HEK293 (cell line): ENCODE data around the gene ZBTB43.

ENCODE experiments used
- CTCF ChIA-PET: fragments of 350-600 bp; formaldehyde crosslinking; extraction: SDS; loops from one replicate; lab custom pipeline; 2021; ENCODE audit warnings: antibody characterized with exemption; lab: Yijun Ruan, JAX
- POLR2A ChIA-PET: fragments of 300-600 bp; formaldehyde crosslinking; extraction: SDS; loops from one replicate; lab custom pipeline; 2020; ENCODE audit warnings: antibody characterized with exemption, inconsistent platforms; lab: Yijun Ruan, JAX
- H3K27ac ChIP-seq: fragments of 200-500 bp; sonication (Bioruptor generic); 2 replicates; pipeline ENCODE4 v1.5.1; 2014; ENCODE audit warnings: low read depth, low read length, control low read depth, inconsistent platforms; ENCODE audit errors: extremely low read depth
- H3K36me3 ChIP-seq, 2 experiments: fragments of 200-500 bp in 1 of 2; sonication (Bioruptor generic) in 1 of 2; 1 replicate in 1 of 2; 2 replicates in 1 of 2; pipeline ENCODE4 v1.5.1; 2014 to 2017; ENCODE audit warnings: inconsistent platforms in 2 of 2, low read length in 2 of 2; ENCODE audit not compliant: control insufficient read depth in 2 of 2, insufficient read depth in 1 of 2
- H3K4me1 ChIP-seq: fragments of 200-500 bp; sonication (Bioruptor generic); 2 replicates; pipeline ENCODE4 v1.5.1; 2014; ENCODE audit warnings: mild to moderate bottlenecking, low read length, inconsistent platforms; ENCODE audit not compliant: control insufficient read depth, insufficient read depth
- H3K4me3 ChIP-seq: 2 replicates; pipeline ENCODE4 v1.5.1; 2011; ENCODE audit warnings: low read depth, mild to moderate bottlenecking, control low read depth, low read length, moderate library complexity
- H3K9me3 ChIP-seq: fragments of 200-500 bp; sonication (Bioruptor generic); 2 replicates; pipeline ENCODE4 v1.5.1; 2014; ENCODE audit warnings: low read depth, low read length, inconsistent platforms; ENCODE audit not compliant: control insufficient read depth, insufficient read depth
- BCL11A ChIP-seq: fragments of 450-650 bp; formaldehyde crosslinking; IDR thresholded peaks from 2 replicates; pipeline ENCODE4 v1.5.1; 2016; ENCODE audit warnings: low read depth, missing biosample characterization, missing genetic modification characterization
- HOXA7 ChIP-seq: sonication (generic); formaldehyde crosslinking; IDR thresholded peaks from 2 replicates; pipeline ENCODE4 v1.8.1; 2022; ENCODE audit warnings: missing genetic modification reagents, borderline replicate concordance
- KLF8 ChIP-seq: fragments of 450-650 bp; formaldehyde crosslinking; IDR thresholded peaks from 2 replicates; pipeline ENCODE4 v1.5.1; 2016; ENCODE audit warnings: missing biosample characterization, missing genetic modification characterization
- KLF9 ChIP-seq: fragments of 450-650 bp; formaldehyde crosslinking; IDR thresholded peaks from 2 replicates; pipeline ENCODE4 v1.5.1; 2016; ENCODE audit warnings: missing biosample characterization, missing genetic modification characterization, low read depth
- OSR2 ChIP-seq: fragments of 450-650 bp; formaldehyde crosslinking; IDR thresholded peaks from 2 replicates; pipeline ENCODE4 v1.5.1; 2016; ENCODE audit warnings: missing biosample characterization, missing genetic modification characterization
- SP7 ChIP-seq: fragments of 450-650 bp; formaldehyde crosslinking; IDR thresholded peaks from 2 replicates; pipeline ENCODE4 v1.5.1; 2016; ENCODE audit warnings: missing biosample characterization, missing genetic modification characterization
- TRIM28 ChIP-seq: IDR thresholded peaks from 2 replicates; pipeline ENCODE4 v1.6.1; 2011; ENCODE audit warnings: low read length, control low read depth, borderline replicate concordance
- ZNF112 ChIP-seq: fragments of 450-650 bp; formaldehyde crosslinking; IDR thresholded peaks from 2 replicates; pipeline ENCODE4 v1.5.0; 2017; ENCODE audit warnings: missing biosample characterization, missing genetic modification characterization
- ZNF175 ChIP-seq: fragments of 450-650 bp; formaldehyde crosslinking; IDR thresholded peaks from 2 replicates; pipeline ENCODE4 v1.5.1; 2016; ENCODE audit warnings: missing biosample characterization, missing genetic modification characterization
- ZNF223 ChIP-seq: fragments of 450-650 bp; formaldehyde crosslinking; IDR thresholded peaks from 2 replicates; pipeline ENCODE4 v1.5.1; 2016; ENCODE audit warnings: missing biosample characterization, missing genetic modification characterization
- ZNF239 ChIP-seq: fragments of 450-650 bp; formaldehyde crosslinking; IDR thresholded peaks from 2 replicates; pipeline ENCODE4 v1.5.1; 2016; ENCODE audit warnings: missing biosample characterization, missing genetic modification characterization
- ZNF391 ChIP-seq: fragments of 450-650 bp; formaldehyde crosslinking; IDR thresholded peaks from 2 replicates; pipeline ENCODE4 v1.5.1; 2016; ENCODE audit warnings: low read depth, missing biosample characterization, missing genetic modification characterization, borderline replicate concordance
- ZNF544 ChIP-seq: fragments of 450-650 bp; formaldehyde crosslinking; IDR thresholded peaks from 2 replicates; pipeline ENCODE4 v1.5.0; 2017; ENCODE audit warnings: missing biosample characterization, missing genetic modification characterization
- ZNF626 ChIP-seq: fragments of 450-650 bp; sonication (Bioruptor Pico); formaldehyde crosslinking; IDR thresholded peaks from 2 replicates; pipeline ENCODE4 v1.5.1; 2018; ENCODE audit warnings: missing biosample characterization, missing genetic modification characterization, inconsistent platforms
- ZNF629 ChIP-seq: fragments of 450-650 bp; formaldehyde crosslinking; IDR thresholded peaks from 2 replicates; pipeline ENCODE4 v1.5.1; 2017; ENCODE audit warnings: missing biosample characterization, missing genetic modification characterization
- ZNF658 ChIP-seq: fragments of 450-650 bp; formaldehyde crosslinking; IDR thresholded peaks from 2 replicates; pipeline ENCODE4; 2016; ENCODE audit warnings: missing biosample characterization, missing genetic modification characterization
- ZSCAN30 ChIP-seq: fragments of 450-650 bp; IDR thresholded peaks from 2 replicates; pipeline ENCODE4 v1.5.1; 2018; ENCODE audit warnings: missing biosample characterization, mild to moderate bottlenecking, missing genetic modification characterization, moderate library complexity
- TF ChIP-seq, protein P1 (sequence below): fragments of 450-650 bp; formaldehyde crosslinking; IDR thresholded peaks from 2 replicates; pipeline ENCODE4 v1.5.1; 2016; ENCODE audit warnings: missing biosample characterization, missing genetic modification characterization
- TF ChIP-seq, protein P2 (sequence below): fragments of 450-650 bp; formaldehyde crosslinking; IDR thresholded peaks from 2 replicates; pipeline ENCODE4 v1.5.1; 2016; ENCODE audit warnings: missing biosample characterization, missing genetic modification characterization
- TF ChIP-seq, protein P3 (sequence below): fragments of 450-650 bp; IDR thresholded peaks from 2 replicates; pipeline ENCODE4 v1.5.1; 2018; ENCODE audit warnings: missing biosample characterization, mild to moderate bottlenecking, missing genetic modification characterization
- TF ChIP-seq, protein P4 (sequence below): fragments of 450-650 bp; formaldehyde crosslinking; IDR thresholded peaks from 2 replicates; pipeline ENCODE4 v1.5.1; 2017; ENCODE audit warnings: missing biosample characterization, missing genetic modification characterization
- TF ChIP-seq, protein P5 (sequence below): fragments of 450-650 bp; formaldehyde crosslinking; IDR thresholded peaks from 2 replicates; pipeline ENCODE4 v1.5.1; 2016; ENCODE audit warnings: missing biosample characterization, missing genetic modification characterization
- TF ChIP-seq, protein P6 (sequence below): fragments of 450-650 bp; formaldehyde crosslinking; IDR thresholded peaks from 2 replicates; pipeline ENCODE4 v1.5.1; 2016; ENCODE audit warnings: missing biosample characterization, missing genetic modification characterization
- TF ChIP-seq, protein P7 (sequence below): fragments of 450-650 bp; formaldehyde crosslinking; IDR thresholded peaks from 2 replicates; pipeline ENCODE4 v1.5.1; 2016; ENCODE audit warnings: missing biosample characterization, missing genetic modification characterization

The ZBTB43 gene

DNA sequence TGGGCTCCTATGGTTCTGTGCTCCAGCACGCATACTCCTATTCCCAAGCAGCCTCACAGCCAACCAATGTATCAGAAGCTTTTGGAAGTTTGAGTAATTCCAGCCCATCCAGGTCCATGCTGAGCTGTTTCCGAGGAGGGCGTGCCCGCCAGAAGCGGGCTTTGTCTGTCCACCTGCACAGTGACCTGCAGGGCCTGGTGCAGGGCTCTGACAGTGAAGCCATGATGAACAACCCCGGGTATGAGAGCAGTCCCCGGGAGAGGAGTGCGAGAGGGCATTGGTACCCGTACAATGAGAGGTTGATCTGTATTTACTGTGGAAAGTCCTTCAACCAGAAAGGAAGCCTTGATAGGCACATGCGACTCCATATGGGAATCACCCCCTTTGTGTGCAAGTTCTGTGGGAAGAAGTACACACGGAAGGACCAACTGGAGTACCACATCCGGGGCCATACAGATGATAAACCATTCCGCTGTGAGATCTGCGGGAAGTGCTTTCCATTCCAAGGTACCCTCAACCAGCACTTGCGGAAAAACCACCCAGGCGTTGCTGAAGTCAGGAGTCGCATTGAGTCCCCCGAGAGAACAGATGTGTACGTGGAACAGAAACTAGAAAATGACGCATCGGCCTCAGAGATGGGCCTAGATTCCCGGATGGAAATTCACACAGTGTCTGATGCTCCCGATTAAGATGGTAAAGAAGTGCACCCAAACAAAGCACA lies 75.5 kb downstream of the ZBTB43 start:
- no peak overlapping the region for H3K27ac ChIP-seq
- TF ChIP-seq SP7 (tag by site-specific recombination) (no peak), KLF8 (no peak), ZNF626 (tag by site-specific recombination) (no peak), ZNF239 (tag by site-specific recombination) (no peak), ZNF223 (no peak), ZNF658 (tag by site-specific recombination) (no peak), ZNF629 (no peak), ZSCAN30 (tag by site-specific recombination) (no peak), HOXA7 (CRISPR knock-in tag) (no peak), KLF9 (tag by site-specific recombination) (no peak), OSR2 (tag by site-specific recombination) (no peak), ZNF112 (no peak), ZNF391 (tag by site-specific recombination) (no peak)
- TF ChIP-seq, protein P1, sequence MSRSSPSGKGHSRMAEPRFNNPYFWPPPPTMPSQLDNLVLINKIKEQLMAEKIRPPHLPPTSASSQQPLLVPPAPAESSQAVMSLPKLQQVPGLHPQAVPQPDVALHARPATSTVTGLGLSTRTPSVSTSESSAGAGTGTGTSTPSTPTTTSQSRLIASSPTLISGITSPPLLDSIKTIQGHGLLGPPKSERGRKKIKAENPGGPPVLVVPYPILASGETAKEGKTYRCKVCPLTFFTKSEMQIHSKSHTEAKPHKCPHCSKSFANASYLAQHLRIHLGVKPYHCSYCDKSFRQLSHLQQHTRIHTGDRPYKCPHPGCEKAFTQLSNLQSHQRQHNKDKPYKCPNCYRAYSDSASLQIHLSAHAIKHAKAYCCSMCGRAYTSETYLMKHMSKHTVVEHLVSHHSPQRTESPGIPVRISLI = no peak
- TF ChIP-seq, protein P2, sequence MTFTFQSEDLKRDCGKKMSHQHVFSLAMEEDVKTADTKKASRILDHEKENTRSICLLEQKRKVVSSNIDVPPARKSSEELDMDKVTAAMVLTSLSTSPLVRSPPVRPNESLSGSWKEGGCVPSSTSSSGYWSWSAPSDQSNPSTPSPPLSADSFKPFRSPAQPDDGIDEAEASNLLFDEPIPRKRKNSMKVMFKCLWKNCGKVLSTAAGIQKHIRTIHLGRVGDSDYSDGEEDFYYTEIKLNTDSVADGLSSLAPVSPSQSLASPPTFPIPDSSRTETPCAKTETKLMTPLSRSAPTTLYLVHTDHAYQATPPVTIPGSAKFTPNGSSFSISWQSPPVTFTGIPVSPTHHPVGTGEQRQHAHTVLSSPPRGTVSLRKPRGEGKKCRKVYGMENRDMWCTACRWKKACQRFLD (tag by site-specific recombination) = no peak
- TF ChIP-seq, protein P3, sequence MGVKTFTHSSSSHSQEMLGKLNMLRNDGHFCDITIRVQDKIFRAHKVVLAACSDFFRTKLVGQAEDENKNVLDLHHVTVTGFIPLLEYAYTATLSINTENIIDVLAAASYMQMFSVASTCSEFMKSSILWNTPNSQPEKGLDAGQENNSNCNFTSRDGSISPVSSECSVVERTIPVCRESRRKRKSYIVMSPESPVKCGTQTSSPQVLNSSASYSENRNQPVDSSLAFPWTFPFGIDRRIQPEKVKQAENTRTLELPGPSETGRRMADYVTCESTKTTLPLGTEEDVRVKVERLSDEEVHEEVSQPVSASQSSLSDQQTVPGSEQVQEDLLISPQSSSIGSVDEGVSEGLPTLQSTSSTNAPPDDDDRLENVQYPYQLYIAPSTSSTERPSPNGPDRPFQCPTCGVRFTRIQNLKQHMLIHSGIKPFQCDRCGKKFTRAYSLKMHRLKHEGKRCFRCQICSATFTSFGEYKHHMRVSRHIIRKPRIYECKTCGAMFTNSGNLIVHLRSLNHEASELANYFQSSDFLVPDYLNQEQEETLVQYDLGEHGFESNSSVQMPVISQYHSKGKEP (tag by site-specific recombination) = no peak
- TF ChIP-seq, protein P4, sequence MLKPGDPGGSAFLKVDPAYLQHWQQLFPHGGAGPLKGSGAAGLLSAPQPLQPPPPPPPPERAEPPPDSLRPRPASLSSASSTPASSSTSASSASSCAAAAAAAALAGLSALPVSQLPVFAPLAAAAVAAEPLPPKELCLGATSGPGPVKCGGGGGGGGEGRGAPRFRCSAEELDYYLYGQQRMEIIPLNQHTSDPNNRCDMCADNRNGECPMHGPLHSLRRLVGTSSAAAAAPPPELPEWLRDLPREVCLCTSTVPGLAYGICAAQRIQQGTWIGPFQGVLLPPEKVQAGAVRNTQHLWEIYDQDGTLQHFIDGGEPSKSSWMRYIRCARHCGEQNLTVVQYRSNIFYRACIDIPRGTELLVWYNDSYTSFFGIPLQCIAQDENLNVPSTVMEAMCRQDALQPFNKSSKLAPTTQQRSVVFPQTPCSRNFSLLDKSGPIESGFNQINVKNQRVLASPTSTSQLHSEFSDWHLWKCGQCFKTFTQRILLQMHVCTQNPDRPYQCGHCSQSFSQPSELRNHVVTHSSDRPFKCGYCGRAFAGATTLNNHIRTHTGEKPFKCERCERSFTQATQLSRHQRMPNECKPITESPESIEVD (tag by site-specific recombination) = no peak
- no peaks in the 10 kb centered on the region for H3K9me3 ChIP-seq
- H3K4me1 ChIP-seq = peaks cover 9% of the 10 kb centered on the region
- CTCF ChIA-PET = interaction anchor here (2.9 kb wide), 1 partner anchor 12 kb away, joined by 8 read pairs; no protein-coding TSS in a partner anchor
- POLR2A ChIA-PET = no interaction called here
- no peak overlapping the region for H3K4me3 ChIP-seq
- peaks cover 0 to 44% of the 10 kb centered on the region in 2 experiments; a peak in 2 of 3 replicates for H3K36me3 ChIP-seq

DNA sequence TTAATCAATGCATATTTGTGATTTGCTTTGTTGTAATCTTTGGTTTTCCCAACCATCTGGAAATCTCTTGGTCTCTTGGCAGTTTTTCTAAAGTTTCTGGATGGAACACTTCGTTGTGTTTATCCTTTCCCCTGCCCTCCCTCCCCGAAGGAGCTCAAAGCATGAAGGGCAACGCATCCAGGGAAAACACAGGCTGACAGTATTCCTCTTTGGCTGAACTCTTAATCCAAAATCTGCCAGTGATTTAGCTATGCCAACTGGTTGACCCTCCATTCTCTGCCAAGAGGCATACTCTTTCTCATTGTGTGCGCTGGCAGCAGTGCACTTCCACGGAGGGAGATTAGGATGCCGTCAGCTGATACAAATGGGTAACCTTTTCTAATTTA lies 76.1 kb downstream of the ZBTB43 start:
- no peak overlapping the region for H3K27ac ChIP-seq
- CTCF ChIA-PET = no interaction called here
- H3K36me3 ChIP-seq = peaks cover 0 to 44% of the 10 kb centered on the region in 2 experiments; a peak in 2 of 3 replicates
- H3K4me3 ChIP-seq = no peak overlapping the region
- H3K4me1 ChIP-seq = peaks cover 4% of the 10 kb centered on the region
- POLR2A ChIA-PET = no interaction called here
- H3K9me3 ChIP-seq = no peaks in the 10 kb centered on the region
- TF ChIP-seq ZNF544 (no peak), ZNF175 (tag by site-specific recombination) (no peak), ZNF112 (no peak), TRIM28 (no peak), BCL11A (tag by site-specific recombination) (no peak)
- TF ChIP-seq, protein P5, sequence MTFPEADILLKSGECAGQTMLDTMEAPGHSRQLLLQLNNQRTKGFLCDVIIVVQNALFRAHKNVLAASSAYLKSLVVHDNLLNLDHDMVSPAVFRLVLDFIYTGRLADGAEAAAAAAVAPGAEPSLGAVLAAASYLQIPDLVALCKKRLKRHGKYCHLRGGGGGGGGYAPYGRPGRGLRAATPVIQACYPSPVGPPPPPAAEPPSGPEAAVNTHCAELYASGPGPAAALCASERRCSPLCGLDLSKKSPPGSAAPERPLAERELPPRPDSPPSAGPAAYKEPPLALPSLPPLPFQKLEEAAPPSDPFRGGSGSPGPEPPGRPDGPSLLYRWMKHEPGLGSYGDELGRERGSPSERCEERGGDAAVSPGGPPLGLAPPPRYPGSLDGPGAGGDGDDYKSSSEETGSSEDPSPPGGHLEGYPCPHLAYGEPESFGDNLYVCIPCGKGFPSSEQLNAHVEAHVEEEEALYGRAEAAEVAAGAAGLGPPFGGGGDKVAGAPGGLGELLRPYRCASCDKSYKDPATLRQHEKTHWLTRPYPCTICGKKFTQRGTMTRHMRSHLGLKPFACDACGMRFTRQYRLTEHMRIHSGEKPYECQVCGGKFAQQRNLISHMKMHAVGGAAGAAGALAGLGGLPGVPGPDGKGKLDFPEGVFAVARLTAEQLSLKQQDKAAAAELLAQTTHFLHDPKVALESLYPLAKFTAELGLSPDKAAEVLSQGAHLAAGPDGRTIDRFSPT (tag by site-specific recombination) = no peak
- TF ChIP-seq, protein P6, sequence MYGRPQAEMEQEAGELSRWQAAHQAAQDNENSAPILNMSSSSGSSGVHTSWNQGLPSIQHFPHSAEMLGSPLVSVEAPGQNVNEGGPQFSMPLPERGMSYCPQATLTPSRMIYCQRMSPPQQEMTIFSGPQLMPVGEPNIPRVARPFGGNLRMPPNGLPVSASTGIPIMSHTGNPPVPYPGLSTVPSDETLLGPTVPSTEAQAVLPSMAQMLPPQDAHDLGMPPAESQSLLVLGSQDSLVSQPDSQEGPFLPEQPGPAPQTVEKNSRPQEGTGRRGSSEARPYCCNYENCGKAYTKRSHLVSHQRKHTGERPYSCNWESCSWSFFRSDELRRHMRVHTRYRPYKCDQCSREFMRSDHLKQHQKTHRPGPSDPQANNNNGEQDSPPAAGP (tag by site-specific recombination) = no peak
- TF ChIP-seq, protein P7, sequence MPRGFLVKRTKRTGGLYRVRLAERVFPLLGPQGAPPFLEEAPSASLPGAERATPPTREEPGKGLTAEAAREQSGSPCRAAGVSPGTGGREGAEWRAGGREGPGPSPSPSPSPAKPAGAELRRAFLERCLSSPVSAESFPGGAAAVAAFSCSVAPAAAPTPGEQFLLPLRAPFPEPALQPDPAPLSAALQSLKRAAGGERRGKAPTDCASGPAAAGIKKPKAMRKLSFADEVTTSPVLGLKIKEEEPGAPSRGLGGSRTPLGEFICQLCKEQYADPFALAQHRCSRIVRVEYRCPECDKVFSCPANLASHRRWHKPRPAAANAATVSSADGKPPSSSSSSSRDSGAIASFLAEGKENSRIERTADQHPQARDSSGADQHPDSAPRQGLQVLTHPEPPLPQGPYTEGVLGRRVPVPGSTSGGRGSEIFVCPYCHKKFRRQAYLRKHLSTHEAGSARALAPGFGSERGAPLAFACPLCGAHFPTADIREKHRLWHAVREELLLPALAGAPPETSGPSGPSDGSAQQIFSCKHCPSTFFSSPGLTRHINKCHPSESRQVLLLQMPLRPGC = no peak
